Measurements from ENCODE around the gene METTL27. TPM values are rescaled to one million over a fixed set of nuclear protein-coding genes. Genes with fewer than 3 reads are reported as not detected.
"Not testable (repeated sequence)": the region's sequence is repeated elsewhere in the genome, so short reads cannot be mapped to it uniquely, and the experiment has no call there.

The METTL27 gene
- polyA plus RNA-seq, 4 donors: 0.89 to 14.4 (median 2.5) TPM

DNA sequence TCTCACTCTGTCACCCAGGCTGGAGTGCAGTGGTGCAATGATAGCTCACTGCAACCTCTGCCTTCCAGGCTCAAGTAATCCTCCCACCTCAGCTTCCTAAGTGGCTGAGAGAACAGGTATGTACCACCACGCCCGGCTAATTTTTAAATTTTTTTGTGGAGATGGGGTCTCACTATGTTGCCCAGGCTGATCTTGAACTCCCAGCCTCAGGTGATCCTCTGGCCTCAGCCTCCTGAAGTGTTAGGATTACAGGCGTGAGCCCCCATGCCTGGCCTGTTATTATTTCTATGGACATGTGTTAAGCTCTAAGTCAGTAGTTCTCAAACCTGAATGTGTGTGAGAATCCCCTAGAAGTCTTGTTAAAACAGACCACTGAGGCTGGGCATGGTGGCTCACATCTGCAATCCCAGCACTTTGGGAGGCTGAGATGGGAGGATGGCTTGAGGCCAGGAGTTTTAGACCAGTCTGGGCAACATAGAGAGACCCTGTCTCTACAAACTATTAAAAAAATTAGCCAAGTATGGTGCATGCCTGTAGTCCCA is 43.2 kb upstream of the METTL27 start:
- H3K36me3 ChIP-seq (ENCODE audit: control insufficient read depth in 3 of 3, insufficient read depth in 2 of 3, low read depth in 1 of 3, low read length in 3 of 3): no peaks in the 10 kb centered on the region
- no peak for FAIRE-seq
- no peak for DNase-seq
- no peak overlapping the region for H3K4me3 ChIP-seq (ENCODE audit: low read depth in 1 of 3, low read length in 3 of 3)
- H3K9me3 ChIP-seq (ENCODE audit: control insufficient read depth in 2 of 2, insufficient read depth in 1 of 2, low read depth in 1 of 2, low read length in 1 of 2): no peaks in the 10 kb centered on the region
- H3K27me3 ChIP-seq (ENCODE audit: control insufficient read depth in 3 of 3, insufficient read depth in 3 of 3, low read length in 3 of 3): peaks cover 0 to 6% (median 2%) of the 10 kb centered on the region in 3 donors
- 90 to 98% (median 97%) methylated on average over 3 of the region's 3 CpGs for WGBS, 3 donors
- H3K4me1 ChIP-seq (ENCODE audit: control insufficient read depth in 3 of 3, insufficient read depth in 2 of 3, low read depth in 1 of 3, low read length in 2 of 3): peaks cover 0 to 10% (median 0%) of the 10 kb centered on the region in 3 donors
- H3K27ac ChIP-seq (ENCODE audit: low read depth in 1 of 3, low read length in 2 of 3): no peak overlapping the region

DNA sequence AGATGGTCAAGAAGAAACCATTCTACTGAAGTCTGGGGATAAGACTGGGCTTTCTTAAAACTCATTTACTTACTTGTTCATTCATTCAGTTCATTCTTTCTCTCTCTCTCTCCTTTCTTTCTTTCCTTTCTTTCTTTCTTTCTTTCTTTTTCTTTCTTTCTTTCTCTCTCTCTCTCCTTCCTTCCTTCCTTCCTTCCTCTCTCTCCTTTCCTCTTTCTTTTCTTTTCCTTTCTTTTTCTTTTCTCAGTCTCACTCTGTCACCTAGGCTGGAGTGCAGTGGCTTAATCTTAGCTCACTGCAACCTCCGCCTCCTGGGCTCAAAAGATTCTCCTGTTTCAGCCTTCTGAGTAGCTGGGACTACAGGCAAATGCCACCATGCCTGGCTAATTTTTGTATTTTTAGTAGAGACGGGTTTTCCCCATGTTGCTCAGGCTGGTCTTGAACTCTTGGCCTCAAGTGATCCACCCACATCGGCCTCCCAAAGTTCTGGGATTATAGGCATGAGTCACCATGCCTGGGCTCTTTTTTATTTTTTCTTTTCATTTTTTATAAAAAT is 42.6 kb upstream of the METTL27 start:
- not testable (repeated sequence) for H3K27me3 ChIP-seq (ENCODE audit: control insufficient read depth in 3 of 3, insufficient read depth in 3 of 3, low read length in 3 of 3); H3K4me3 ChIP-seq (ENCODE audit: low read depth in 1 of 3, low read length in 3 of 3); DNase-seq; H3K9me3 ChIP-seq (ENCODE audit: control insufficient read depth in 2 of 2, insufficient read depth in 1 of 2, low read depth in 1 of 2, low read length in 1 of 2); H3K27ac ChIP-seq (ENCODE audit: low read depth in 1 of 3, low read length in 2 of 3); H3K36me3 ChIP-seq (ENCODE audit: control insufficient read depth in 3 of 3, insufficient read depth in 2 of 3, low read depth in 1 of 3, low read length in 3 of 3); H3K4me1 ChIP-seq (ENCODE audit: control insufficient read depth in 3 of 3, insufficient read depth in 2 of 3, low read depth in 1 of 3, low read length in 2 of 3); FAIRE-seq
- 73 to 82% (median 79%) methylated on average over 3 of the region's 3 CpGs for WGBS, 3 donors

DNA sequence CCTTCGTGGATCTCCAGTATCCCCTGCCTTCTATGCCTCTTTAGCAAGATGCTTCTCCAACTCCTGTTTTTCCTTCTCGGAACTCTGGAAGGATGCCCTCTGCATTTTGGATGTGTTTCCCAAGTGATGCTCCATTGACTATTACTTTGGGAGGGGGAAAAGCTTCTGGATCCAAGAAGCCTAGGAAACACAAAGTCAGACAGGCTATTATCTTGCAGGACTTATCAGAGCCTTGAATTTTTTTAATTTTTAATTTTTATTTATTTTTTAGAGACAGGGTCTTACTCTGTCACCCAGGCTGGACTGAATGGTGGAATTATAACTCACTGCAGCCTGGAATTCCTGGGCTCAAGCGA is 39.7 kb upstream of the METTL27 start:
- DNase-seq (no peak), FAIRE-seq (no peak)
- Histone ChIP-seq H3K9me3 (ENCODE audit: control insufficient read depth in 2 of 2, insufficient read depth in 1 of 2, low read depth in 1 of 2, low read length in 1 of 2) (no peaks in the 10 kb centered on the region), H3K27me3 (ENCODE audit: control insufficient read depth in 3 of 3, insufficient read depth in 3 of 3, low read length in 3 of 3) (peaks cover 0 to 6% (median 2%) of the 10 kb centered on the region in 3 donors), H3K4me3 (ENCODE audit: low read depth in 1 of 3, low read length in 3 of 3) (no peak overlapping the region), H3K27ac (ENCODE audit: low read depth in 1 of 3, low read length in 2 of 3) (no peak overlapping the region), H3K4me1 (ENCODE audit: control insufficient read depth in 3 of 3, insufficient read depth in 2 of 3, low read depth in 1 of 3, low read length in 2 of 3) (peaks cover 0 to 10% (median 0%) of the 10 kb centered on the region in 3 donors), H3K36me3 (ENCODE audit: control insufficient read depth in 3 of 3, insufficient read depth in 2 of 3, low read depth in 1 of 3, low read length in 3 of 3) (no peaks in the 10 kb centered on the region)
- WGBS, 3 donors: 81 to 86% (median 83%) methylated on average over 3 of the region's 3 CpGs

DNA sequence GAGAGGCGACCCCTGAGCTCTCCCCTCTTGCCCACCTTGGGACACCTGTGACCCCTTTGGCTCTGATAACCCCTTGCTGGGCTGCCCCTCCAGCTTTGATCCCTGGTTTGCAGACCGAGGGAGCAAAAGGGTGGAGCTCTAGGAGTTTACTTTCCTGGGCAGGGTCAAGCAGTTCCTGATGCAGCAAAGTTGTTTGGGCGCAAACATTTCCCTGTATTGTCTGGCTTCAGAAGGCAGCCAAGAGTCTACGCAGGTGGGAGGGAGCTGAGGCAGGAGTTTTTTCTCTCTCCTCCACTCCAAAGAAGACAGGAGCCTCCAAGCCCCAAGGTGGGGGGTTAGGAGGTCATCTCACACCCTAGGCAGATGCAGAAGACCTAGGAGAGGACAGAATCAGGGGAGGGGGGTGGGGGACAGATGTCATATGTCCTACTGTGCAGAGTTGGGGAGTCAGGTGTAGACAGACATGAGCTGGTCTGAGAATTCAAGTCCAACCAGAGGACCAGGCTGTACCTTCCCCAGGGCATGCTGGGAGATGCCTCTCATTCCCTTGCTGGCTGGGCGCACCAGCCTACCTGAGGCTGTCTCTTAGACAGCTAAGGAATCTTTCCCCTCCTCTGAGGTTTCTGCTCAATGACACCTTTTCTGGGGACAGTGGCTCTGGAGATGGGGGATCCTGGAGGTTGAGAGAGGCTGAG is 39.2 kb upstream of the METTL27 start:
- no peaks in the 10 kb centered on the region for H3K9me3 ChIP-seq (ENCODE audit: control insufficient read depth in 2 of 2, insufficient read depth in 1 of 2, low read depth in 1 of 2, low read length in 1 of 2)
- 36 to 55% (median 48%) methylated on average over 5 of the region's 5 CpGs for WGBS, 3 donors
- H3K36me3 ChIP-seq (ENCODE audit: control insufficient read depth in 3 of 3, insufficient read depth in 2 of 3, low read depth in 1 of 3, low read length in 3 of 3): no peaks in the 10 kb centered on the region
- H3K27me3 ChIP-seq (ENCODE audit: control insufficient read depth in 3 of 3, insufficient read depth in 3 of 3, low read length in 3 of 3): peaks cover 0 to 6% (median 2%) of the 10 kb centered on the region in 3 donors
- peak in 1 of 2 donors; percentile 12 for DNase-seq
- no peak overlapping the region for H3K4me3 ChIP-seq (ENCODE audit: low read depth in 1 of 3, low read length in 3 of 3)
- peaks cover 0 to 5% (median 0%) of the 10 kb centered on the region in 3 donors for H3K4me1 ChIP-seq (ENCODE audit: control insufficient read depth in 3 of 3, insufficient read depth in 2 of 3, low read depth in 1 of 3, low read length in 2 of 3)
- FAIRE-seq: no peak
- H3K27ac ChIP-seq (ENCODE audit: low read depth in 1 of 3, low read length in 2 of 3): no peak overlapping the region

DNA sequence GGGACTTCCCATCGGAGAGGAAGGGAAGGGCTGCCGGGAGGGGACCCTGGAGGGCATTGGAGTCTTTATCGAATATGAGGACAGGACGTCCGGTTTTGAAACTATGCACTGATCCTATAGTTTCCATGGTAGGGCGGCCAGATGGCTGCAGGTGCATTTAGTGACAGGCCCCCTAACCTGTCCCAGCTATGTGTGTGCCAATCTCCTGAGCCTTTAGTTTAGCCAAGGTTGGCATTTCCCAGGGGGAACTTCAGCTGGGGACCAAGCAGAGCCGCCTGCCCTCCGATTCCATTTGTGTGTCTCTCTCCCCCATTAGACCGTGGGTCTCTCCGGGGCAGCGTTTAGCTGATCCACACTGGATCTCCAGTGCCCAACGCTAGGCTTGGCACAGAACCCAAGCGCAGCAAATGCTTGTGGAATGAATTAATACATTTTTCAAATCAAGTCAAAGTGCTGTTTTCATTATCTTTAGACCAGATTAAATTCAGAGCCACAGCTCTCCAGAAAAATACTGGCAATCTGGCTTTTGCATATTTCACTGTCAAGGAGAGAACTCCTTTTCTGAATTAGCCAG is 38.5 kb upstream of the METTL27 start:
- Histone ChIP-seq H3K9me3 (ENCODE audit: control insufficient read depth in 2 of 2, insufficient read depth in 1 of 2, low read depth in 1 of 2, low read length in 1 of 2) (no peaks in the 10 kb centered on the region), H3K27ac (ENCODE audit: low read depth in 1 of 3, low read length in 2 of 3) (no peak overlapping the region), H3K36me3 (ENCODE audit: control insufficient read depth in 3 of 3, insufficient read depth in 2 of 3, low read depth in 1 of 3, low read length in 3 of 3) (no peaks in the 10 kb centered on the region), H3K4me3 (ENCODE audit: low read depth in 1 of 3, low read length in 3 of 3) (no peak overlapping the region), H3K27me3 (ENCODE audit: control insufficient read depth in 3 of 3, insufficient read depth in 3 of 3, low read length in 3 of 3) (peaks cover 0 to 3% (median 2%) of the 10 kb centered on the region in 3 donors), H3K4me1 (ENCODE audit: control insufficient read depth in 3 of 3, insufficient read depth in 2 of 3, low read depth in 1 of 3, low read length in 2 of 3) (no peaks in the 10 kb centered on the region)
- FAIRE-seq: no peak
- DNase-seq: no peak
- 70 to 82% (median 80%) methylated on average over 13 of the region's 13 CpGs for WGBS, 3 donors

DNA sequence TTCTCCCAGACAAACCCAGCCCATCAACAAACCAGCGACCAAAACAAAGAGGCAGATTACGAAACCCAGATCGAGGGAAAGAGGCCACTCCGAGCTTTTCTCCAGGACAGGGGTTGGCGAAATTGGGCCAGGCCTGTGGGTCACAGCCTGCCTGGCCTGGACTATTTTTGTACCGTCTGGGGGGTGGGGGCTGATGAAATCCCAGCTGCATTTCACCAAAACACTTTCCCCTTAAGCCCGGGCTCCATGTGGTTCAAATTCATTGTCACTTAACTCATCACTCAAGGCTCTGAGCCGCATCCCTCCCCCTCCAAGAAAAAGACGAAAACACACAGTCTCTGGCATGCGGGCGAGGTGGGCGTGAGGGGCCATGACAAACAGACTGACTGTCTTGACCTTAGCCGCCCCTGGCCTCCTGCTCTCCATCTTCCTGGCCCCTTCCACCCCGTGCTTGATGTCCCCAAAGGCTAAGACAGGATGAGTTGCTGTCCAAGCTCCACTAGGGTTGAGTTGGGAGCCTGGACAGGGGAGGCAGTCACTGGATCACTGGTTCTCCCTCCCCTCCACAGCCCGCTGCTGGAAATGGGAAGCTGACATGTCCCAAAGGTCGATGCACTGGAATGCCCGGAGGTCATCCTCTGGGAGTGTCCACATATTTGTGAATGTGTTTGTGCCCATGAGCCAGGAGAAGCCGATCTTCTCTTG is 37.8 kb upstream of the METTL27 start:
- DNase-seq (no peak), FAIRE-seq (no peak)
- H3K9me3 ChIP-seq (ENCODE audit: control insufficient read depth in 2 of 2, insufficient read depth in 1 of 2, low read depth in 1 of 2, low read length in 1 of 2): no peaks in the 10 kb centered on the region
- no peak overlapping the region for H3K4me3 ChIP-seq (ENCODE audit: low read depth in 1 of 3, low read length in 3 of 3)
- no peaks in the 10 kb centered on the region for H3K36me3 ChIP-seq (ENCODE audit: control insufficient read depth in 3 of 3, insufficient read depth in 2 of 3, low read depth in 1 of 3, low read length in 3 of 3)
- 62 to 76% (median 75%) methylated on average over 18 of the region's 18 CpGs for WGBS, 3 donors
- H3K27ac ChIP-seq (ENCODE audit: low read depth in 1 of 3, low read length in 2 of 3): peak overlapping the region in 1 of 3 donors; percentile 48
- no peaks in the 10 kb centered on the region for H3K4me1 ChIP-seq (ENCODE audit: control insufficient read depth in 3 of 3, insufficient read depth in 2 of 3, low read depth in 1 of 3, low read length in 2 of 3)
- peaks cover 0 to 3% (median 2%) of the 10 kb centered on the region in 3 donors for H3K27me3 ChIP-seq (ENCODE audit: control insufficient read depth in 3 of 3, insufficient read depth in 3 of 3, low read length in 3 of 3)

DNA sequence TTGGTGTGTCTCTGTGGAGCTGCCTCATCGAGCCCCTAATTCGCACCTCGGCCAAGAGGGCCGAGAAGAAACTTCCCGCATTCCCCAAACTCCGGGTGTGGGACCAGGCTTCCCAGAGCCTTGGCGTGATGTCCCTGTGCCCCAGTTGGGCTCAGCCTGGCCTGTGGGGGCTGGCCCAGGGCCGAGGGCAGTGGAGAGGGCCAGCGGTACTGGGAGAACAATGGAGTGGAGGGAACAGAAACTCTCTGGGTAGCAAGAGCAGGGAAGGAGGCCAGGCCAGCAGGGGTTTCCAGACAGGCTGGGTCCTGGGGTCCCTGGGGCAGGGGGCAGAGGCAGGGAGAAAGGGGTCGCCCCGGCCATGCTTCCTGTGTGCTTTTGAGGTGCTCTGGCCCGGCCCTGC is 34.7 kb upstream of the METTL27 start:
- H3K9me3 ChIP-seq (ENCODE audit: control insufficient read depth in 2 of 2, insufficient read depth in 1 of 2, low read depth in 1 of 2, low read length in 1 of 2): no peaks in the 10 kb centered on the region
- peaks cover 0 to 3% (median 0%) of the 10 kb centered on the region in 3 donors for H3K27me3 ChIP-seq (ENCODE audit: control insufficient read depth in 3 of 3, insufficient read depth in 3 of 3, low read length in 3 of 3)
- FAIRE-seq: no peak
- peaks cover 0 to 3% (median 0%) of the 10 kb centered on the region in 3 donors for H3K4me1 ChIP-seq (ENCODE audit: control insufficient read depth in 3 of 3, insufficient read depth in 2 of 3, low read depth in 1 of 3, low read length in 2 of 3)
- no peak for DNase-seq
- H3K36me3 ChIP-seq (ENCODE audit: control insufficient read depth in 3 of 3, insufficient read depth in 2 of 3, low read depth in 1 of 3, low read length in 3 of 3): no peaks in the 10 kb centered on the region
- no peak overlapping the region for H3K27ac ChIP-seq (ENCODE audit: low read depth in 1 of 3, low read length in 2 of 3)
- 84 to 91% (median 87%) methylated on average over 11 to 12 of the region's 12 CpGs for WGBS, 3 donors
- no peak overlapping the region for H3K4me3 ChIP-seq (ENCODE audit: low read depth in 1 of 3, low read length in 3 of 3)

DNA sequence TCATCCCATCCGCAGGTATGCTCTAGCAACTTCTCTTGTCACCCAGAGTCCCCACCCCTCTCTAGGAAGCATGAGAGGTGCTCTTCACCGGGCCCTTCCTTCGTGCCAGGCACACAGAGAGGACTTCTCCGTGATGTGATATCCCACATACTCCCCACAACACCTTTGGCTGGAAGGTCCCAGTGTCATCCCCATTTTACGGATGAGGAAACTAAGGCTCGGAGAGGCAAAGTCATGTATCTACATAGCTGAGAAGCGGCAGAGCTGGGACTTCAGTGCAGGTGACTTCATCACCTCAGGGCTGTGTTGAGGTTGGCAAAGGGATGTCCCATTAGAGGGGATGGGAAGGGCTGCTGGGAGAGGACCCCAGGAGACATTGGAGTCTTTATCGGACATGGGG is 34.0 kb upstream of the METTL27 start:
- peaks cover 0 to 9% (median 2%) of the 10 kb centered on the region in 3 donors for H3K4me1 ChIP-seq (ENCODE audit: control insufficient read depth in 3 of 3, insufficient read depth in 2 of 3, low read depth in 1 of 3, low read length in 2 of 3)
- no peaks in the 10 kb centered on the region for H3K36me3 ChIP-seq (ENCODE audit: control insufficient read depth in 3 of 3, insufficient read depth in 2 of 3, low read depth in 1 of 3, low read length in 3 of 3)
- H3K9me3 ChIP-seq (ENCODE audit: control insufficient read depth in 2 of 2, insufficient read depth in 1 of 2, low read depth in 1 of 2, low read length in 1 of 2): no peaks in the 10 kb centered on the region
- no peak overlapping the region for H3K4me3 ChIP-seq (ENCODE audit: low read depth in 1 of 3, low read length in 3 of 3)
- WGBS, 3 donors: 92 to 95% (median 94%) methylated on average over 8 of the region's 8 CpGs
- FAIRE-seq (no peak), DNase-seq (no peak)
- H3K27me3 ChIP-seq (ENCODE audit: control insufficient read depth in 3 of 3, insufficient read depth in 3 of 3, low read length in 3 of 3): peaks cover 0 to 2% (median 0%) of the 10 kb centered on the region in 3 donors
- no peak overlapping the region for H3K27ac ChIP-seq (ENCODE audit: low read depth in 1 of 3, low read length in 2 of 3)
